Large intestine (tissue), 3 donors: ENCODE data around the gene IDUA. TPM values are rescaled to one million over a fixed set of nuclear protein-coding genes. Genes with fewer than 3 reads are reported as not detected.
"Not testable (repeated sequence)": the region's sequence is repeated elsewhere in the genome, so short reads cannot be mapped to it uniquely, and the experiment has no call there.

Source experiments
- DNase-seq, 2 donors: peaks; one replicate each; pipeline versions ENCODE4 v3.0.0 to v3.0.0-alpha.2; 2013
- H3K27ac ChIP-seq: one replicate; pipeline ENCODE4 v1.5.1; 2013; ENCODE audit warnings: low read length
- H3K27me3 ChIP-seq: 2 replicates; pipeline ENCODE4 v1.6.1; 2013; ENCODE audit warnings: low read length; ENCODE audit not compliant: control insufficient read depth, insufficient read depth
- H3K36me3 ChIP-seq: 2 replicates; pipeline ENCODE4 v1.6.1; 2013; ENCODE audit warnings: low read length; ENCODE audit not compliant: control insufficient read depth, insufficient read depth
- H3K4me1 ChIP-seq: one replicate; pipeline ENCODE4 v1.6.1; 2013; ENCODE audit warnings: low read length; ENCODE audit not compliant: control insufficient read depth, insufficient read depth
- H3K4me3 ChIP-seq: one replicate; pipeline ENCODE4 v1.5.1; 2013; ENCODE audit warnings: low read length
- H3K9me3 ChIP-seq: one replicate; pipeline ENCODE4 v1.6.1; 2013; ENCODE audit warnings: mild to moderate bottlenecking, low read depth, low read length, moderate library complexity; ENCODE audit not compliant: control insufficient read depth
- WGBS: methylation state at CpG from one replicate; pipeline ENCODE4 v1.1.5; 2013; ENCODE audit warnings: low lambda C conversion rate; ENCODE audit not compliant: insufficient coverage; 5-methylcytosine and 5-hydroxymethylcytosine counted together
- polyA plus RNA-seq: library from polyadenylated mRNA; unstranded; fragments of 120-200 nt; gene quantifications from one replicate; pipeline ENCODE4 v1.2.1, GENCODE V29; 2013

The IDUA gene
- polyA plus RNA-seq, 1 donor = 21.1 TPM

GRCh38 chr4:968621-969394 is 18.0 kb upstream of the IDUA start:
- Histone ChIP-seq H3K27ac (no peak overlapping the region), H3K9me3 (peaks cover 4% of the 10 kb centered on the region), H3K4me1 (peaks cover 35% of the 10 kb centered on the region), H3K27me3 (peaks cover 16% of the 10 kb centered on the region), H3K4me3 (no peak overlapping the region), H3K36me3 (peaks cover 31% of the 10 kb centered on the region)
- no peak for DNase-seq
- no CpG with 5 or more reads among the region's 23 CpGs for WGBS

- peaks cover 16% of the 10 kb centered on the region for H3K27me3 ChIP-seq
- WGBS = 63% methylated on average over 2 of the region's 25 CpGs
- peak overlapping the region; percentile 89 for H3K27ac ChIP-seq
- DNase-seq = no peak
- H3K36me3 ChIP-seq = peaks cover 19% of the 10 kb centered on the region
- peaks cover 35% of the 10 kb centered on the region for H3K4me1 ChIP-seq
- H3K9me3 ChIP-seq = peaks cover 18% of the 10 kb centered on the region
- no peak overlapping the region for H3K4me3 ChIP-seq
These were observed 16.6 kb upstream of the IDUA start for GRCh38 chr4:970046-970745.

- peaks cover 11% of the 10 kb centered on the region for H3K36me3 ChIP-seq
- H3K27me3 ChIP-seq = peaks cover 16% of the 10 kb centered on the region
- no CpG with 5 or more reads among the region's 17 CpGs for WGBS
- peak overlapping the region; percentile 37 for H3K4me3 ChIP-seq
- H3K9me3 ChIP-seq = peaks cover 21% of the 10 kb centered on the region
- DNase-seq = peak in 1 of 2 donors; percentile 73
- H3K27ac ChIP-seq = peak overlapping the region; percentile 89
- H3K4me1 ChIP-seq = peaks cover 35% of the 10 kb centered on the region
These were observed 15.9 kb upstream of the IDUA start for GRCh38 chr4:970854-971520.

- WGBS = no CpG with 5 or more reads among the region's 24 CpGs
- Histone ChIP-seq H3K36me3 (peaks cover 2% of the 10 kb centered on the region), H3K9me3 (peaks cover 18% of the 10 kb centered on the region), H3K27ac (peak overlapping the region; percentile 89), H3K4me3 (peak overlapping the region; percentile 58), H3K4me1 (peaks cover 35% of the 10 kb centered on the region), H3K27me3 (peaks cover 16% of the 10 kb centered on the region)
- DNase-seq = peak; percentile 91 to 95
These were observed 15.0 kb upstream of the IDUA start for GRCh38 chr4:971666-972500.

GRCh38 chr4:972651-973424 is 14.0 kb upstream of the IDUA start:
- Histone ChIP-seq H3K4me1 (peaks cover 35% of the 10 kb centered on the region), H3K27ac (peak overlapping the region; percentile 89), H3K36me3 (no peaks in the 10 kb centered on the region), H3K27me3 (peaks cover 9% of the 10 kb centered on the region), H3K4me3 (peak overlapping the region; percentile 58), H3K9me3 (peaks cover 18% of the 10 kb centered on the region)
- WGBS = no CpG with 5 or more reads among the region's 65 CpGs
- DNase-seq = peak in 1 of 2 donors; percentile 55

GRCh38 chr4:973431-974397 is 13.1 kb upstream of the IDUA start, which contains the start of gene DGKQ:
DGKQ (minus strand) TSS chr4:973569; CDS start chr4:973482, 87 bp downstream.
- H3K4me1 ChIP-seq = peaks cover 30% of the 10 kb centered on the region
- no CpG with 5 or more reads among the region's 123 CpGs for WGBS
- peak; percentile 65 to 69 for DNase-seq

GRCh38 chr4:974668-975067 is 12.2 kb upstream of the IDUA start:
- Histone ChIP-seq H3K27ac (no peak overlapping the region), H3K36me3 (no peaks in the 10 kb centered on the region), H3K27me3 (no peaks in the 10 kb centered on the region), H3K4me1 (peaks cover 24% of the 10 kb centered on the region), H3K4me3 (no peak overlapping the region), H3K9me3 (peaks cover 18% of the 10 kb centered on the region)
- no peak for DNase-seq
- no CpG with 5 or more reads among the region's 9 CpGs for WGBS

More at GRCh38 chr4:973431-974397, 13.1 kb upstream of the IDUA start, which contains the start of gene DGKQ:
- no peaks in the 10 kb centered on the region for H3K36me3 ChIP-seq
- H3K9me3 ChIP-seq = peaks cover 18% of the 10 kb centered on the region
- H3K27ac ChIP-seq = peak within 1 kb of the TSS; percentile 89
- H3K4me3 ChIP-seq = peak within 1 kb of the TSS; percentile 58
- peaks cover 1% of the 10 kb centered on the region for H3K27me3 ChIP-seq

GRCh38 chr4:976016-976415 is 10.8 kb upstream of the IDUA start:
- not testable (repeated sequence) for H3K27ac ChIP-seq, H3K4me3 ChIP-seq, DNase-seq, H3K36me3 ChIP-seq, H3K27me3 ChIP-seq
- Histone ChIP-seq H3K9me3 (peaks cover 18% of the 10 kb centered on the region), H3K4me1 (peaks cover 15% of the 10 kb centered on the region)
- no CpG with 5 or more reads among the region's 25 CpGs for WGBS
